Neural cell (in vitro differentiated cells): ENCODE measurements around the gene TOX2. TPM values are rescaled to one million over a fixed set of nuclear protein-coding genes. Genes with fewer than 3 reads are reported as not detected.

Source experiments
- H2AFZ ChIP-seq: fragments of 200-600, 300-800 bp; sonication (generic), shearing (Covaris generic); 2 replicates; pipeline ENCODE4 v1.6.0; 2014; ENCODE audit warnings: low read depth, mild to moderate bottlenecking, antibody characterized with exemption, low read length, moderate library complexity
- H3F3A ChIP-seq: fragments of 200-600 bp; shearing (Covaris generic); 2 replicates; pipeline ENCODE4 v1.6.1; 2016; ENCODE audit warnings: mild to moderate bottlenecking, moderate library complexity, mixed read lengths, antibody characterized with exemption, low read length; ENCODE audit not compliant: insufficient read depth, poor library complexity, severe bottlenecking
- H3K27ac ChIP-seq: fragments of 200-600, 300-800 bp; sonication (generic), shearing (Covaris generic); 2 replicates; pipeline ENCODE4 v1.5.1; 2014; ENCODE audit warnings: mild to moderate bottlenecking, low read length, moderate library complexity
- H3K27me3 ChIP-seq: fragments of 300-800, 200-600 bp; sonication (generic), shearing (Covaris generic); 2 replicates; pipeline ENCODE4 v1.6.0; 2014; ENCODE audit warnings: mild to moderate bottlenecking, low read depth, low read length, moderate library complexity; ENCODE audit not compliant: insufficient read depth
- H3K36me3 ChIP-seq: fragments of 300-800, 200-600 bp; sonication (generic), shearing (Covaris generic); 2 replicates; pipeline ENCODE4 v1.5.1; 2014; ENCODE audit warnings: mild to moderate bottlenecking, antibody characterized with exemption, low read length, moderate library complexity; ENCODE audit not compliant: insufficient read depth
- H3K4me2 ChIP-seq: fragments of 300-800, 200-600 bp; sonication (generic), shearing (Covaris generic); 2 replicates; pipeline ENCODE4 v1.6.0; 2014; ENCODE audit warnings: mild to moderate bottlenecking, low read length
- H3K4me3 ChIP-seq: fragments of 300-800, 200-600 bp; sonication (generic), shearing (Covaris generic); 2 replicates; pipeline ENCODE4 v1.5.1; 2014; ENCODE audit warnings: mild to moderate bottlenecking, low read length, moderate library complexity
- H3K79me2 ChIP-seq: fragments of 200-600 bp; shearing (Covaris generic); replicated peaks from 2 replicates; pipeline ENCODE4 v1.6.0; 2014; ENCODE audit warnings: mild to moderate bottlenecking, low read length, moderate library complexity; ENCODE audit not compliant: insufficient read depth
- H3K9ac ChIP-seq: fragments of 300-800, 200-600 bp; sonication (generic), shearing (Covaris generic); 2 replicates; pipeline ENCODE4 v1.6.1; 2016; ENCODE audit warnings: mild to moderate bottlenecking, low read length, mixed read lengths
- H3K9me2 ChIP-seq: fragments of 200-600 bp; shearing (Covaris generic); 2 replicates; pipeline ENCODE4 v1.6.1; 2016; ENCODE audit warnings: mild to moderate bottlenecking, low read length, mixed read lengths; ENCODE audit not compliant: insufficient read depth
- H3K9me3 ChIP-seq: fragments of 200-600, 300-800 bp; sonication (generic), shearing (Covaris generic); 2 replicates; pipeline ENCODE4 v1.6.1; 2016; ENCODE audit warnings: mild to moderate bottlenecking, mixed run types, low read length, moderate library complexity, mixed read lengths
- H4K20me1 ChIP-seq: fragments of 200-600 bp; shearing (Covaris generic); 2 replicates; pipeline ENCODE4 v1.6.1; 2016; ENCODE audit warnings: mild to moderate bottlenecking, mixed run types; ENCODE audit not compliant: insufficient read depth
- EP300 ChIP-seq: fragments of 450-650 bp; conservative IDR thresholded peaks from 2 replicates; pipeline ENCODE4 v1.6.1; 2014; ENCODE audit warnings: antibody characterized with exemption, mild to moderate bottlenecking, moderate library complexity; ENCODE audit not compliant: poor library complexity, severe bottlenecking
- EZH2 ChIP-seq: fragments of 200-600, 300-800 bp; shearing (Covaris generic), sonication (generic); IDR thresholded peaks from 2 replicates; pipeline ENCODE4 v1.6.1; 2014; ENCODE audit warnings: antibody characterized with exemption, low read length, borderline replicate concordance, mild to moderate bottlenecking; ENCODE audit not compliant: insufficient read depth, poor library complexity, severe bottlenecking
- MXI1 ChIP-seq: fragments of 450-650 bp; conservative IDR thresholded peaks from 2 replicates; pipeline ENCODE4 v1.6.1; 2014; ENCODE audit warnings: antibody characterized with exemption, mild to moderate bottlenecking; ENCODE audit not compliant: poor library complexity, severe bottlenecking
- POLR2AphosphoS5 ChIP-seq: IDR thresholded peaks from 2 replicates; pipeline ENCODE4 v1.6.1; 2012
- RAD21 ChIP-seq: fragments of 450-650 bp; conservative IDR thresholded peaks from 2 replicates; pipeline ENCODE4 v1.6.1; 2014; ENCODE audit warnings: antibody characterized with exemption, mild to moderate bottlenecking, moderate library complexity
- SMC3 ChIP-seq: fragments of 450-650 bp; conservative IDR thresholded peaks from 2 replicates; pipeline ENCODE4 v1.6.1; 2014; ENCODE audit warnings: antibody characterized with exemption, mild to moderate bottlenecking, moderate library complexity; ENCODE audit not compliant: poor library complexity
- TAF1 ChIP-seq: IDR thresholded peaks from 2 replicates; pipeline ENCODE4 v1.6.1; 2012; ENCODE audit warnings: low read depth
- polyA plus RNA-seq: library from polyadenylated mRNA; depleted of rRNA; stranded (reverse); fragments of >200 nt; gene quantifications from 2 replicates; pipeline ENCODE4 v1.2.3, GENCODE V29; 2014
- TF ChIP-seq, protein P1 (sequence below): IDR thresholded peaks from 2 replicates; pipeline ENCODE4 v1.6.1; 2012; ENCODE audit warnings: borderline replicate concordance
- TF ChIP-seq, protein P2 (sequence below): fragments of 450-650 bp; IDR thresholded peaks from 2 replicates; pipeline ENCODE4 v1.5.1; 2014; ENCODE audit warnings: antibody characterized with exemption, mild to moderate bottlenecking, moderate library complexity; ENCODE audit not compliant: poor library complexity, severe bottlenecking

Gene TOX2
- polyA plus RNA-seq, 1 donor from 2014 or later, result 0.89 TPM

DNA sequence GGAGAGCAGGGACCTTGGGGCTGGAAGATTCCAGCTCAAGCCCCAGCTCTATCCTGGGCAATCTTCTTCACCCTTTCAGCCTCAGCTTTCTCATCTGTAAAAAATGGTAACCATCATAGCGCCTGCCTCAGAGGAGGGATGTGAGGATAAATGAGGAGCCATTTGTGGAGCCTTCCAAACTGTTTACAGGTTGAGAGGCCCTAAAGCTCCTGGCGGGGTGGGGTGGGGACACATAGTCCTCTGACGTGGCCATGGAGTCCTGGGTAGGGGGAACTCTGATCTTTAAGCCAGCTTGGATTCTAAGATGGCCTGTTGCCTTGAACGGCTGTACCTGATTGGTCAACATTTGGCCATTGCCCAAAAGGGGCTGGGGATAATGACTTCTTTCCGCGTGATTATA lies 111.1 kb downstream of the TOX2 start:
- H3K36me3 ChIP-seq, result no peaks in the 10 kb centered on the region
- no peaks in the 10 kb centered on the region for H4K20me1 ChIP-seq
- no peak for TF ChIP-seq SMC3
- TF ChIP-seq MXI1, result no peak
- TF ChIP-seq, protein P1, sequence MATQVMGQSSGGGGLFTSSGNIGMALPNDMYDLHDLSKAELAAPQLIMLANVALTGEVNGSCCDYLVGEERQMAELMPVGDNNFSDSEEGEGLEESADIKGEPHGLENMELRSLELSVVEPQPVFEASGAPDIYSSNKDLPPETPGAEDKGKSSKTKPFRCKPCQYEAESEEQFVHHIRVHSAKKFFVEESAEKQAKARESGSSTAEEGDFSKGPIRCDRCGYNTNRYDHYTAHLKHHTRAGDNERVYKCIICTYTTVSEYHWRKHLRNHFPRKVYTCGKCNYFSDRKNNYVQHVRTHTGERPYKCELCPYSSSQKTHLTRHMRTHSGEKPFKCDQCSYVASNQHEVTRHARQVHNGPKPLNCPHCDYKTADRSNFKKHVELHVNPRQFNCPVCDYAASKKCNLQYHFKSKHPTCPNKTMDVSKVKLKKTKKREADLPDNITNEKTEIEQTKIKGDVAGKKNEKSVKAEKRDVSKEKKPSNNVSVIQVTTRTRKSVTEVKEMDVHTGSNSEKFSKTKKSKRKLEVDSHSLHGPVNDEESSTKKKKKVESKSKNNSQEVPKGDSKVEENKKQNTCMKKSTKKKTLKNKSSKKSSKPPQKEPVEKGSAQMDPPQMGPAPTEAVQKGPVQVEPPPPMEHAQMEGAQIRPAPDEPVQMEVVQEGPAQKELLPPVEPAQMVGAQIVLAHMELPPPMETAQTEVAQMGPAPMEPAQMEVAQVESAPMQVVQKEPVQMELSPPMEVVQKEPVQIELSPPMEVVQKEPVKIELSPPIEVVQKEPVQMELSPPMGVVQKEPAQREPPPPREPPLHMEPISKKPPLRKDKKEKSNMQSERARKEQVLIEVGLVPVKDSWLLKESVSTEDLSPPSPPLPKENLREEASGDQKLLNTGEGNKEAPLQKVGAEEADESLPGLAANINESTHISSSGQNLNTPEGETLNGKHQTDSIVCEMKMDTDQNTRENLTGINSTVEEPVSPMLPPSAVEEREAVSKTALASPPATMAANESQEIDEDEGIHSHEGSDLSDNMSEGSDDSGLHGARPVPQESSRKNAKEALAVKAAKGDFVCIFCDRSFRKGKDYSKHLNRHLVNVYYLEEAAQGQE, result no peak
- no peak for TF ChIP-seq EZH2
- no peak for TF ChIP-seq EP300
- TF ChIP-seq RAD21, result no peak
- no peak for TF ChIP-seq TAF1
- TF ChIP-seq, protein P2, sequence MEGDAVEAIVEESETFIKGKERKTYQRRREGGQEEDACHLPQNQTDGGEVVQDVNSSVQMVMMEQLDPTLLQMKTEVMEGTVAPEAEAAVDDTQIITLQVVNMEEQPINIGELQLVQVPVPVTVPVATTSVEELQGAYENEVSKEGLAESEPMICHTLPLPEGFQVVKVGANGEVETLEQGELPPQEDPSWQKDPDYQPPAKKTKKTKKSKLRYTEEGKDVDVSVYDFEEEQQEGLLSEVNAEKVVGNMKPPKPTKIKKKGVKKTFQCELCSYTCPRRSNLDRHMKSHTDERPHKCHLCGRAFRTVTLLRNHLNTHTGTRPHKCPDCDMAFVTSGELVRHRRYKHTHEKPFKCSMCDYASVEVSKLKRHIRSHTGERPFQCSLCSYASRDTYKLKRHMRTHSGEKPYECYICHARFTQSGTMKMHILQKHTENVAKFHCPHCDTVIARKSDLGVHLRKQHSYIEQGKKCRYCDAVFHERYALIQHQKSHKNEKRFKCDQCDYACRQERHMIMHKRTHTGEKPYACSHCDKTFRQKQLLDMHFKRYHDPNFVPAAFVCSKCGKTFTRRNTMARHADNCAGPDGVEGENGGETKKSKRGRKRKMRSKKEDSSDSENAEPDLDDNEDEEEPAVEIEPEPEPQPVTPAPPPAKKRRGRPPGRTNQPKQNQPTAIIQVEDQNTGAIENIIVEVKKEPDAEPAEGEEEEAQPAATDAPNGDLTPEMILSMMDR, result no peak
- TF ChIP-seq POLR2AphosphoS5, result no peak
- H3K79me2 ChIP-seq, result no peaks in the 10 kb centered on the region
- no peak overlapping the region for H3K27ac ChIP-seq
- no peaks in the 10 kb centered on the region for H3K9me3 ChIP-seq
- H3K4me3 ChIP-seq, result no peak overlapping the region
- H3K4me2 ChIP-seq, result no peak overlapping the region
- H3K9me2 ChIP-seq, result no peaks in the 10 kb centered on the region
- no peak overlapping the region for H3K9ac ChIP-seq
- no peaks in the 10 kb centered on the region for H3K27me3 ChIP-seq
- H3F3A ChIP-seq, result no peaks in the 10 kb centered on the region
- no peak overlapping the region for H2AFZ ChIP-seq

DNA sequence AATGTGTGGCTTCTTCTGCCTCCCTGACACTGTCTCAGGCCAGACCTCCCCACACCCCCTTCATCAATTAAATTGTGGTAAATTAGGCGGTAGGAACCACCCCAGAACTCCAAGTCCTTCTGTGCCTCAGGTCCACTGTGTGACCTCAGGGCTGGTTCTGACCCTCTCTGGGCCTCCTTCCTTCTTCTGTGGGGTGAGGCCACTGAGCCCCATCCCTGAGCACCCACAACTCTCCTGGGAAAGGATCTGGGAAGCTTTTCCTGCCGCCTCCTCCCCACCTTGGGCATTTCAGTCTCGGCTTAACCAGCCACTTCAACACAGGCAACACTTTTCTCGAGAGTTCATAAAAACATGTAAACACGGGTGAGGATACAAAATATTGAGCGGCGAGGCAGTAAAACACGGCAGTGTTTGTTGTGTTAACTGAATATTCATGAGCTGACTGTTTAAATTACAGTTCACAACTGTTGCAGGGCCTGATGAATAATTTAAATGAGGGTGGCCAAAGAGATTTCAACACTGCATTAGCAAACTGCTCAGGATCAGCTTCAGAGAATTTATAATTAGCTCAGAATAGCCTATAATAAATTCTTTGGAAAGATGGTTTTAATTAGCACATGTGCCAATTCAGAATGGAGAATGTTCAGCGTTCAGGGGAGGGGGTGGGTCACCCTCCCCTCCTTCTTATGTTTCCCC lies 112.1 kb downstream of the TOX2 start:
- no peaks in the 10 kb centered on the region for H3F3A ChIP-seq

More for the DNA sequence above, 112.1 kb downstream of the TOX2 start:
- Histone ChIP-seq H3K9ac (no peak overlapping the region), H3K4me2 (no peak overlapping the region), H3K79me2 (no peaks in the 10 kb centered on the region), H3K9me3 (no peaks in the 10 kb centered on the region), H3K27ac (no peak overlapping the region), H3K27me3 (no peaks in the 10 kb centered on the region), H3K9me2 (no peaks in the 10 kb centered on the region), H3K36me3 (no peaks in the 10 kb centered on the region), H3K4me3 (no peak overlapping the region), H4K20me1 (no peaks in the 10 kb centered on the region), H2AFZ (no peak overlapping the region)
- TF ChIP-seq, protein P1, result no peak
- TF ChIP-seq POLR2AphosphoS5 (no peak), MXI1 (no peak), RAD21 (no peak), EP300 (no peak), EZH2 (no peak), TAF1 (no peak), SMC3 (no peak)
- TF ChIP-seq, protein P2, result no peak
